ENCODE results near the gene RFC3. TPM values are rescaled to one million over a fixed set of nuclear protein-coding genes. Genes with fewer than 3 reads are reported as not detected.

Gene RFC3
- total RNA-seq, 1 experiment from 2014 or later, result 20.4 TPM

- intact Hi-C loops (cut with micrococcal nuclease; ENCODE audit: unreplicated experiment), result no loop called here
These were observed 7.1 kb downstream of the RFC3 start for GRCh38 chr13:33825083-33825482.

DNA sequence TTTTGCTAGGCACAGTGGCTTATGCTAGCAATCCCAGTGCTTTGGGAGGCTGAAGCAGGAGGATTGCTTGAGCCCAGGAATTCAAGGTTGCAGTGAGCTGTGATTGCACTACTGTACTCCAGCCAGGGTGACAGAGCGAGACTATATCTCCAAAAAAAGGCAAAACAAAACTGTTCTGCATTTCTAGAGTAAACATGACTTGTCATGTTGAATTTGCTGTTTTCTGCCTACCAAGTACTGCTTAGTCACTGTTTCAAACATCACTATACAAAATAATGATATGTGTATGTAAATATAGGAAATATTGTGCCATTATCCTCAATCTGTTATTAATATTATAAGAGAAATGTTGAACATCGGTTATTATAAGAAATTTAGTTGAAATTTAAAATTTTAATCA lies 9.2 kb downstream of the RFC3 start:
- Histone ChIP-seq H3K4me2 (no peak overlapping the region), H3K9me2 (ENCODE audit: insufficient read depth) (no peaks in the 10 kb centered on the region), H3K4me3 (no peak overlapping the region), H3K4me1 (replicated peaks; ENCODE audit: insufficient read depth) (no peaks in the 10 kb centered on the region), H3F3A (ENCODE audit: insufficient read depth, low read depth) (no peaks in the 10 kb centered on the region), H3K9me3 (ENCODE audit: insufficient read depth, low read depth) (no peaks in the 10 kb centered on the region), H3K27ac (no peak overlapping the region), H3K27me3 (ENCODE audit: insufficient read depth, low read depth) (no peaks in the 10 kb centered on the region), H3K36me3 (ENCODE audit: low read depth) (peaks cover 45% of the 10 kb centered on the region), H2AFZ (no peak overlapping the region), H4K20me1 (ENCODE audit: insufficient read depth) (0 out of 2 replicates have a peak, but pooled peaks cover 3% of the 10 kb centered on the region), H3K79me2 (ENCODE audit: low read depth) (0 out of 2 replicates have a peak, but pooled peaks cover 3% of the 10 kb centered on the region)
- intact Hi-C loops (cut with micrococcal nuclease; ENCODE audit: unreplicated experiment), result no loop called here
- no peak for DNase-seq
- CTCF ChIA-PET, result no interaction called here
- POLR2A ChIA-PET (ENCODE audit: unreplicated experiment), result no interaction called here
- BruUV-seq (replicated peaks), result no TSS peak
- no peak for TF ChIP-seq EZH2 (IDR thresholded peaks at IDR 0.05; ENCODE audit: low read depth)
- no peak for TF ChIP-seq CTCF (conservative IDR thresholded peaks at IDR 0.05)

More at GRCh38 chr13:33825083-33825482, 7.1 kb downstream of the RFC3 start:
- H3K27ac ChIP-seq, result no peak overlapping the region
- no peak for DNase-seq
- H3F3A ChIP-seq (ENCODE audit: insufficient read depth, low read depth), result no peaks in the 10 kb centered on the region
- H3K36me3 ChIP-seq (ENCODE audit: low read depth), result peaks cover 46% of the 10 kb centered on the region
- H4K20me1 ChIP-seq (ENCODE audit: insufficient read depth), result 0 out of 2 replicates have a peak, but pooled peaks cover 3% of the 10 kb centered on the region
- H3K4me3 ChIP-seq, result no peak overlapping the region
- H3K9me3 ChIP-seq (ENCODE audit: insufficient read depth, low read depth), result no peaks in the 10 kb centered on the region
- peaks cover 20% of the 10 kb centered on the region for H3K79me2 ChIP-seq (ENCODE audit: low read depth)
- H3K9me2 ChIP-seq (ENCODE audit: insufficient read depth), result no peaks in the 10 kb centered on the region
- no peaks in the 10 kb centered on the region for H3K4me1 ChIP-seq (replicated peaks; ENCODE audit: insufficient read depth)
- POLR2A ChIA-PET (ENCODE audit: unreplicated experiment), result interaction anchor here (0.7 kb wide), 1 partner anchor 1827 kb away, joined by 10 read pairs; no protein-coding TSS in a partner anchor
- no peaks in the 10 kb centered on the region for H3K27me3 ChIP-seq (ENCODE audit: insufficient read depth, low read depth)
- no TSS peak for BruUV-seq (replicated peaks)
- no peak for TF ChIP-seq EZH2 (IDR thresholded peaks at IDR 0.05; ENCODE audit: low read depth)
- CTCF ChIA-PET, result no interaction called here
- no peak overlapping the region for H3K4me2 ChIP-seq
- no peak overlapping the region for H2AFZ ChIP-seq

DNA sequence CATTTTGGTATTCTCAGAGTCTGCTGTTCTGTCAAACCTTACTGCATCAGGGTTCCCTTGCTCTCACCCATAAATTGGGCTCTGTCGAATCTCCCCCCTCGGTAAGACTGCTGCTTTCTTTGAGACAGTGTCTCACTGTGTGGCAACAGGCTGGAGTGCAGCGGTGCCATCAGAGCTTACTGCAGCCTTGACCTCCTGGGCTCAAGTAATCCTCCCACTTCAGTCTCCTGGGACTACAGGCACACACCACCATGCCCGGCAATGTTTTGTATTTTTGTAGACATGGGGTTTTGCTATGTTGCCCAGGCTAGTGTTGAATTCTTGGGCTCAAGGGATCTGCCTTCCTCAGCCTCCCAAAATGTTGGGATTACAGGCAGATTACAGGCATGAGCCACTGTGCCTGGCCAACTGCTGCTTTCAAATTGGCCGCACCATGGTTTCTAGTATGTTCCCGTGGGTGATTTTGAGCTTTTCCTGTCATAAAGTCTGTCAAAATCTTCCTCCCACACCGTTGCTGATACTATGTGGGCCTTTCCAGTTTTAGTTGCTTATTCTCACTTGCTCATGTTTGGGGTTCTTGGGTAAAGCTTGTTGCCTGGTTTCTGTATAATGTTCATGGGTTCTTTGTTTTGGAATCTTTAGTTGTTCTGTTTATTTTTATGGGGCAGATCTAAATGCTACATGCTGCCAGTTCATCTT lies 10.6 kb downstream of the RFC3 start:
- BruUV-seq (replicated peaks), result no TSS peak
- no peak overlapping the region for H2AFZ ChIP-seq
- H3K4me1 ChIP-seq (replicated peaks; ENCODE audit: insufficient read depth), result no peaks in the 10 kb centered on the region
- H3K9me2 ChIP-seq (ENCODE audit: insufficient read depth), result no peaks in the 10 kb centered on the region
- CTCF ChIA-PET, result no interaction called here
- H3K27me3 ChIP-seq (ENCODE audit: insufficient read depth, low read depth), result no peaks in the 10 kb centered on the region
- no peaks in the 10 kb centered on the region for H3K79me2 ChIP-seq (ENCODE audit: low read depth)
- no peak for DNase-seq
- no peak overlapping the region for H3K4me3 ChIP-seq
- 0 out of 2 replicates have a peak, but pooled peaks cover 3% of the 10 kb centered on the region for H4K20me1 ChIP-seq (ENCODE audit: insufficient read depth)
- intact Hi-C loops (cut with micrococcal nuclease; ENCODE audit: unreplicated experiment), result no loop called here
- H3K27ac ChIP-seq, result no peak overlapping the region
- H3K36me3 ChIP-seq (ENCODE audit: low read depth), result peaks cover 41% of the 10 kb centered on the region
- H3K4me2 ChIP-seq, result no peak overlapping the region
- no peaks in the 10 kb centered on the region for H3K9me3 ChIP-seq (ENCODE audit: insufficient read depth, low read depth)
- TF ChIP-seq CTCF (conservative IDR thresholded peaks at IDR 0.05), result no peak
- TF ChIP-seq EZH2 (IDR thresholded peaks at IDR 0.05; ENCODE audit: low read depth), result no peak
- H3F3A ChIP-seq (ENCODE audit: insufficient read depth, low read depth), result no peaks in the 10 kb centered on the region
- POLR2A ChIA-PET (ENCODE audit: unreplicated experiment), result no interaction called here

All from PC-9 (cell line).